Measurements from ENCODE around the gene MRPS23.

Gene MRPS23

DNA sequence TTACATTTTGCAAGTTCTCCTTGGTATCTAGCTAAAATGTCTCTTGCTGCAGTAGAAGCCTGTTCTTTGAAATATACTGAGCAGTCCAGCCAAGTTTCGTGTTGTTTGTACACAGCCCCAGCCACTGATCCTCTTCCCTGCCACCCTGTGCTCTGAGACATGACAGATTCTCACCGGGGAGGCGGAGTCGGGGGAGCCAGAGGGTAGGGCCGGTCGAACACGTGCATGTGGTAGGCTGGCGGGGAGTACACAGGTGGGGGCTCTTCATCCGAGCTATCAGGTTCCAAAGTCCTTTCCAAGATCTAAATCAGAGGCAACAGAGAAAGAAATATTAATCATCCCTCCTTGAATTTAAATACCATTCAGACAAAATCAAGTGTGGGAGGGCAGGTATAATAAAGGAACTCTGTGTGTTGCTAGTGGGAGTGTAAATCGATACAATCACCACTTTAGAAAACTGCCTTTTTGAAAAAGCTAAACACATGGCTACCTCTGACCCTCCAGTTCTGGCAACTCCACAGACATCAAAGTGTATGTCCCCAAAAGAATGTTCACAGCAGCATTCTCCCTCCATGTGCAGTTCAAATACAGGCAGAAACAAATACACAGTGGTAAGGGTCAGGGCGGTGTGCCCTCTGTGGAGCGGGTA is 29.7 kb upstream of the MRPS23 start:
- no peak for DNase-seq (ENCODE audit: low read depth)

DNA sequence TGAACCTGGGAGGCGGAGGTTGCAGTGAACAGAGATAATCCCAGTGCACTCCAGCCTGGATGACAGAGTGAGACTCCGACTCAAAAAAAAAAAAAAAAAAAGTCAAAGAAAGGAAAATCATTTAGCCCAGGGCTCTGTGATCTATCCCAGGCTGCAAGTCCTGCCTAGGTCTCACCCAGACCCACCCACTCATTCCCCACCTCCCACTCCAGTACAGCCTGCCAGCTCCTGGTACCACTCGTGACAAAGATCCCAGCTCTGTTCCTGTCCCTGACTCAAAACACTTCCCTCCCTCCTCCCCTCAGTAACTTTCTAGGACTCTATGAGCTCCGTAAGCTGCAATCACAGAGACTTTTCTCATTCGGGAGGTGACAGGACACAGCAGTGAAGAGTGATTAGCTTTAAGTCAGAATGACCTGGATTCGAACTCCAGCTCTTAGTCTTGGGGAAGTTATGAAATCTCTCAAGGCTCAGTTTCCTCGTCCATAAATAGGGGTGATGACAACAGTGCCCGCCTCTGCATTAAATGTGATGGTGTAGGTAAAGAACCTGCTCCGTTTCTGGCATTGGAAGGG is 28.0 kb upstream of the MRPS23 start:
- DNase-seq (ENCODE audit: low read depth): no peak

GRCh38 chr17:57876866-57877237 is 27.0 kb upstream of the MRPS23 start:
- DNase-seq (ENCODE audit: low read depth): no peak

DNA sequence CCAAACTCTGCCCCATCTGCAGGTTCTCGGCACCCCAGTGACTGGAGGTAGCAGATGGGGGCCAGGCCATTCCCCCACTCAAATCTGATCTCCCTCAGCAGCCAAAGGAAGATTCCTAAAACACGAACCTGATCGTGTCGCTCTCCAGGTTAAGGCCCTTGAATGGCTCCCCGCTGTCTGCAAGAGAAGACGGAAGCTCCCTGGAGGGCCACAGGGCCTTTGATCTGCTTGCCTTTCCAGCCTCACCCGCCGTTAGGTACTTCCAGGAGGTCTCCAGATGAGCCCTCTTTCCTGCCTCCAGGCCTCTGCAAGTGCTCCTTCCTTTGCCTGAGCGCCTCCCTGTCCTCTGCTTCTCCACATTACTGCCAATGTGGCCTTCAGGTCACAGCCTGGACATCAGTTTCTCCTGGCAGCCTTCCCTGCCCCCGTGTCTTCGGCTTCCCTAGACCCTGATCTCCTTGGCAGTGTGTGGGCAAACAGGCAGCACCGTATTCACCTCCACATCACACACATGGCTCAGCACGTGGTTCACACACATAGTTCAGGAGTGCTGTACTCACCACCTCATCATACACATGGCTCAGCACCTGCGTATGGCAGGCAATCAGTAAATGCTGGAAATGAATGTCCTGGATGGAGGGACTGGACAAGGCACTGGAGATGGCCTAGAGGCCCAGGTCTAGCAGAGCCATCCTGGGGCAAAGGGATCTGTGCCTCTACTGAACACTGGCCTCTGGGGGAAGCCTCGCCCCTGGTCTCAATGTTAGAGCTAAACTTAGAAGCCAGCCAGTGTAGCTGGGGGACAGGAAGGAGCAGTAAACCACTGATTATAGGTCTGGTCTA is 26.4 kb upstream of the MRPS23 start:
- no peak for DNase-seq (ENCODE audit: low read depth)

DNA sequence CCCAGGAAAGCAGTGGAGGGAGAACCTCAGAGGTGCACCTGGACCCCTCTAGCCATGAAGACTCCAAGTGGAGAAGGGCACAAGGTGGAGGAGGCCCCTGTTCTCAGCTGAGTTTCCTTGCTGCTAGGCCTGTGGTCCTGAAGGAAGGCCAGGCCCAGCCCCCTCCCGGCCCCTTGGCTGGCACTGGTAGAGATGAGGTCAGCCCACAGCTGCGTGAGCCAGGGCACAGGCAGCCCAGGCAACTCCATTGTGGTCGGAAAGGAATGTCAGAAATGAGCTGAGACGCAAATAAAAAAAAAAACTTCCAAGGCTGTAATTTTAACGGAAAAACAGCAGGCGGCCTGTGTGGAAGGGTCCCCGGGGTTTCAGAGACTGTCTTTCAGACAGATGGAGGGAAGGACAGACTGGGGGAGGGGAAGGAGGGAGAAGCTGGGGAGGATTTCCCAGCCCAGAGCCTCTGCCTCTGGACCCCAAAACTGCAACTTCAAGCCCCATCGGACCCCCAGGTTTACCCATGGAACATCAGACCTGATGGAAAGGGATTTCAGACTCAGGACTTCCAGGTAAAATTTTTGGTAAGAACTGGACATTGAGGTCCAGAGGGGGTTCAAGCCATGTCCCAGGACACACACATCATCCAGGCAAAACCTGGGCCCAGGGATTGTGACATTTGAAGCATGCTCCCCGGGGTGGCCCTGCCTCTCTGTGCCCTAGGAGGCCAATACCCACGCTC is 25.6 kb upstream of the MRPS23 start:
- DNase-seq (ENCODE audit: low read depth): peak; percentile 97

- DNase-seq (ENCODE audit: low read depth): peak; percentile 79
Observed at GRCh38 chr17:57874434-57875289, 24.8 kb upstream of the MRPS23 start.

DNA sequence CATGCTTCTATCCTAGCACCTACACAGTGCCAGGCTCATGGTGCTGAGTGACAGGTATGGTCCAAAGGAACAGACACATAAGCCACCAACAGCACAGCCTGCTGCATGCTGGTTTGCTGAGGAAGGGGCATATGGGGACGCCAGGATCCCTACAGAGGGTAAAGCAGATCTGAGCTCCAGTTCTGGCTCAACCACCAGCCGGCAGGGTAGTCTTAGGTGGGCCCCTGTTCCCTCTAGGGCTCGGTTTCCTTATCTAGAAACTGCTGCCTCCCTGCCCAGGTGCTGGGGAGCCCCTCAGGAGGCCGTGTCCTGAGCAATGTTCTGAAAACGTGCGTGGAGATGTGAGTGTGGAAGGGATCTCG is 24.2 kb upstream of the MRPS23 start:
- DNase-seq (ENCODE audit: low read depth): no peak

GRCh38 chr17:57873261-57874057 is 23.6 kb upstream of the MRPS23 start:
- no peak for DNase-seq (ENCODE audit: low read depth)

GRCh38 chr17:57872536-57872935 is 22.7 kb upstream of the MRPS23 start:
- no peak for DNase-seq (ENCODE audit: low read depth)

DNA sequence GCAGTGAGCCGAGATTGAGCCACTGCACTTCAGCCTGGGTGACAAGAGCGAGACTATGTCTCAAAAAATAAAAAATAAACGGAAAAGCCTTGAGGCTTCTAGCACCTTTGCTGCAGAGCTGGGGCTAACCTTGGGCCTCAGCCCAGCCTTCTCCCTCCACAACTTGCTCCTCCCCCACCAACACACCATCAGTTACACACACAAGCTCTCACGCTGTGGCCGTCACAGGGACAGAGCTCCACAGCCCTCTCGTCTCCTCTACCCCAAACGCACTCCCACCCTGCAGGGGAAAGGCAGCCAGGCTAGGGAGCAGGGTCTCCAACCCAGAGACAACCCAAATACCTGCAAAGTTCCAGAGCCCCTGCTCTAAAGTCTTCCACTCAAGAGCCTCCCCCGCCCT is 22.0 kb upstream of the MRPS23 start:
- no peak for DNase-seq (ENCODE audit: low read depth)

GRCh38 chr17:57871155-57871554 is 21.3 kb upstream of the MRPS23 start:
- DNase-seq (ENCODE audit: low read depth): no peak

DNA sequence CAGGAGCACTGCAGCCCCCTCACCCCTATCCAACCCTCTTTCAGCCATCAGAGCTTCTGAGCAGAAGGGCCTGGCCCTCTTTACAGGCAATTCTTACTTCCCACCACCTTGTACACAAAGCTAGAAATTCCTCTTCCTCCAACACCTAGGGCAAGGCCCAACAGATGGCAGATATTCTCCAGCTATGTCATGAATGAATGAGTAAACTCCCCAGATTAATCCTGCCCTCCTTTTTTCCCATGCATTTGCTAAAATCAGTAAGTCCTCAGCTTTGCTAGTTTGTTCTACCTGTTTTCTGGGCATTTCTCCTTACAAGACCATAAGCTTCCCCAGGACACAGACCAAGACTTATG is 20.4 kb upstream of the MRPS23 start:
- DNase-seq (ENCODE audit: low read depth): no peak

- DNase-seq (ENCODE audit: low read depth): peak; percentile 84
Observed at GRCh38 chr17:57869617-57870282, 19.9 kb upstream of the MRPS23 start.

GRCh38 chr17:57868910-57869616 is 19.2 kb upstream of the MRPS23 start:
- no peak for DNase-seq (ENCODE audit: low read depth)

DNA sequence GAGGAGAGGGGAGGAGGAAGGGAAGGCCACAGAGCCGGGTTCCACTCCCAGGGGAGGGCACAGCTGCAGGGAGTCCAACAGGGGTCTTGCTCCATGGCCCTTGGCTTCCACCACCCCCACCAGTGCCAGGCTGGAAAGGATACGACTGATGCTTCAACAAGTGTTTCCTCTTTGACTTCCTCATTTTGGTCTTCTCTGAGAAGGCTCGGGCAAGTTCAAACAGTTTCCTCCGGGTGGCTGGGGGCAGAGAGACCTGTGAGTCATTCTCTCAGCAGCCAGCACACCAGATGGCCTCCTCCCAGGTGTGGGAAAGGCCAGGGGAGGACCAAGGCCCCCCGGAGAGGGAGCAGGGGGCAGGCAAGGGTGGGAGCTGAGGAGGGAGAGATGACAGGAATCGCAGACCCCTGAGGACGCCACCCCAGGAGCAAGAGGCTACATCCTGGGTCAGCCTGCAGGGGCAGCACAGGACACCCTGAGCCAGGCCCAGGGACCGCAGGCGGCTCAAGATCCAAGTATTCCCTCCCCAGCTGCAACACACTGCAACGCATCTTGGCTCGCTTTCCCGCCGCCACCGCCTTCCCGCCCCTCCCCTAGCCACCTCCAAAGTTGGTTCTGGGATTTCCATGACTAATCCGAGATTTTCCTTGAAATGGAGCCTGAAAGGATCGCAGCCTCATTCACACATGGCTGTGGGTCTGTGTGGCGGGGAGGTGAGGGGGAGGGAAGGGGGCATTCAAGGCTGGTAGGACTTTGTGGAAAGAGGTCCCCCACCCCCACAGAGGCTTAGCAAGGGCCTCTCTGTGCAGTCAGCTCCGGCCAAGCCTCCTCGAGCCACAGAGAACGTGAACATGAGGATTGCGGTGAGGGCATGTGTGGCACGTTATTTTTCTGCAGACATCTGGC is 18.4 kb upstream of the MRPS23 start:
- DNase-seq (ENCODE audit: low read depth): peak; percentile 83

- DNase-seq (ENCODE audit: low read depth): no peak
Observed at GRCh38 chr17:57867126-57867525, 17.3 kb upstream of the MRPS23 start.

GRCh38 chr17:57866723-57867122 is 16.9 kb upstream of the MRPS23 start:
- no peak for DNase-seq (ENCODE audit: low read depth)

DNA sequence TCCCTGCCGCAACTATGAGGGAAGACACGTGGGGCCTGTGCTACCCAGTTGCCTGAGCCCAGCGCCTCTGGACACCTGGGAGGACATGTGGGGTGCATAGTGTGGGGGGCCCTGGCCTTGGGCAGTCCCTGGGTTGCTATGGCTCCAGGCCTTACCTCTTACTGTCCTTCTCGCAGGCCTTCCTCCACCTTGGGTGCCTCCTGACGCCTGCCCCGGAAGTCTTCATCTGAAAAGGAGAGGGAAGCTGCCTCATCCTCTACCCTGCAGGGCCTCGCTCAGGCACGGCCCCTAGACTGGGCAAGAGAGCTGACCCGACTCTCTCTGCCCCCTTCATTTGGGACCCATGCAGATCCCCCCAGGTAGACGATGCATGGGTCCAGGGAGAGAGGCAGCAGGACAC is 16.5 kb upstream of the MRPS23 start:
- no peak for DNase-seq (ENCODE audit: low read depth)

DNA sequence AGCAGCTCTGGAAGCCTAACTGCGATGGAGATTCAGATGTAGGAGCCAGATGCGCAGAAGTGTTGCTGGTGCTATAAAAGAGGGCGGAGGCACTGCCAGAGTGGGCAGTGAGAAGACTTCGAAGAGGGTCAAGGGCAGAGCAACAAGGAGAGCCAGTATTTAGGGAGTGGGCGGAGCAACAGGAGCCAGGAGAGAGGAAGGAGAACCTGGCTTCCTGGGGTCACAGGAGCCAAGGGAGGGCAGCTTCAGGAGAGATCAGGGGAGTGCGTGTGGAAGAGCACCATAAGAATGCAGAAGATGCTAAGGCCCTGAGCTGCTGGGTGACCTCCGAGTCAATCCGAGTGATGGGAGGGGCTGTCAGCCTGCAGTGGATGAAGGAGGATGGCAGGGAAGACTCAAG is 14.4 kb upstream of the MRPS23 start:
- no peak for DNase-seq (ENCODE audit: low read depth)

All from fibroblast of the conjunctiva (primary cell).